NCI-H2029 treated with DMSO at 0.1 percent for 48 hours (cell line): ENCODE measurements around the gene LIPM.
"Not testable (repeated sequence)": the region's sequence is repeated elsewhere in the genome, so short reads cannot be mapped to it uniquely, and the experiment has no call there.

Source experiments
- DNase-seq: peaks from one replicate; lab custom pipeline; 2025; lab: John Stamatoyannopoulos, UW

LIPM gene

DNA sequence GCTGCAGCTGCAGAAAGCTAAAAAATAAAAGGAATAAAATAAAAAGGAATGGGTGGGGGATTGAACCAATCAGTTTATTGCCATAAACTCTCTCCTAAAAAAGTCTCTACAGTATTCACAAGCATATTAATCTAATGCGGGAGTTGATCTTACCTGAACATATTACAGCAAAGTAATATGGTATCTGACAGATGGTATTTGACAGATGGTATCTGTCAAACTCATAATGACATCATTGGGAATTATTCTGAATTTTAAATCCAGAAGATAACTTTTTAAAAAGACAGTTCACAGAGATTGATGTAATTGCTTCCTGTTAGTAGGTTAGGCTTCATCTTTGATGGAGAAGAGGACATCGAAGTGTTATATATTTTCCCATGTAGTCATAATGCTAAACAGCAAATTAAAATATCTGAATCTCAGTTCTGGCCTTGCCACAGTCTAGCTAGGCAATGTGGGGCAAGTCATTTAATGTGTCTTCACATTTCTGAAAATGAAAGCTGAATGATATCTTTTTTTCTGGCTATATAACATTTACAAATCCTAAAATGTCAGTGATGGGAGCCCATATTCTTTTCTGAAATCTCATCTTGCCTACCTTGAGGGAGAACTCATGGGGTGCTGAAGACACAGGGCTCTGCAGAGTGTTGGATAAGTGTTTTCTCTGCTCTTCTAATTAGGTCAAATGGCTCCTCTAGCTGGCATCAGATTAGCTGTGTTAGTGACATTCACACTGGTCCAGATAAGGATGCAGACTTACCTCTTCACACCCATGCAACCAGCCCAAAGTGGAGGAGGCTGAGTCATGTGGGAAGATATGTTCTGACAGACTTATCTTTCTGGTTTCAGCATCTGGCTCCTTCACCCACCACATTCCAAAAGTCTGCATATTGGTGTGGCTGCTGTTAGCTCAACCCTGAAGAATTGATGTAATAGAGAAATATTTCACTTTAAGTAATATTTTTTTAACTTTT is 2.1 kb upstream of the LIPM start:
- no peak for DNase-seq

DNA sequence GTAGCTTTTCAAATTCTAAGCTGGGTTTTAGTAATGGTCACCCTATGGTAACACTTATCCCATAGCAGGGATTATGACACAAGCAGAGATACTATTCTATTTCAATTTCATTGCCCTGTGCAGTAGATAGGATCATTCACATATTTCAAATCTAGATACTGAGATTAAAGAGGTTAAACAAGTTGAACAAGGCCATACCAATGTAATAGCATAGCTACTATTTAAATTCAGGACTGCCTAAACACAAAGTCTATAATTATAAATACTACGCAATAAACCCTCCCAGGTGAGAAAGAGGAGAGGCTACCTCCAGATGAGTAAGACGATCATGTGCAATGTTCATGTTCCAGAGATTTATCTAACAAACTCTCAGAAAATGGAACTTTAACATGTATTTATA is 1.1 kb downstream of the LIPM start:
- no peak for DNase-seq

DNA sequence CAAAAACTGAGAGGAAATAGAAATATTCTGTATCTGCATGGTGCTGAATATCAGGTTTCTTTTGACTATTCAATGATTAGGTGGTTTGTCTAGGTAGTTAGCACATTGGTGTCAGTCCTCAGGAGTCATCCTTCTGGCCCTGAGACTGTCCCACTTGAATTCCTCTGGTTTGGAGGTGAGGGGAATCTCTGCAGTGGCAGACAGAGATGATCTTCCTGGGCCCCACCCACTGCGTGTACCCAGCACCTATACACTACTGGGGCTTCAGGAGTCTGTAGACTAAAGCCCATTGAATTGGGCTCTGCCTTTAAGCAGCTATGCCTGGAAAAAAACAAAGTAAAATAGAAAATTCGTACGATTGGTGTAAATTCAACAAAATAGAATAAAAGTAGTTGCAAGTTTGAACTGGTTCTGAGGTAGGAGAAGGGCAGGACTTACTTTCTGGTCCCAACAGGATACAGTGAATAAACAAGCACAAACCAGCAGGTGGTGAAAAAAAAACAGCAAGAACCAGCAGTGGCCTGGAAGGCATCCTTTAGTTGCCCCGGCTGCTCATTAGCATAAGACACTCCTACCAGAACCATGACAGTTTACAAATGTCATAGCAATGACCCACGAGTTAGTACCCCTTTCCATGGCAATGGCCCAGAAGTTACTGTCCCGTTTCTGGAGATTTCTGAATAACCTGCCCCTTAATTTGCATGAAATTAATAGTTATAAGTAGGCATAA is 1.7 kb downstream of the LIPM start:
- no peak for DNase-seq

DNA sequence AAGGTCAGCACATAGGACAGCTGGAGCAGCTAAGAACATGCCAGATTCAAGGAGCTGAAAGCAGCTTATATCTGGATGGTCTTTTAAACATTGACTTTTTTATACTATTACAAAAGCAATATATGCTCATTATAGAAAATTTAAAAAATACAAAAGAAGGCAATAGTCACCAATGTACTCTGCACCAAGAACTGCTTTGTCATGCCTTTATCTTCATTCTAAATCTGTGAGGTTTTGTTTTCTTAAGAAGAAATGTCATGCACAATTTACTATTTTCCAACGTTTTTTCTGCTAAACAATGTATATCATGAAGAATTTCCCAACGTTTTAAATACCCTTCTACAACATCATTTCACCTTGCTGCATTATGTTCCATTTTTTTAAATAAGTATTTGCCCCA is 2.8 kb downstream of the LIPM start:
- DNase-seq = no peak

DNA sequence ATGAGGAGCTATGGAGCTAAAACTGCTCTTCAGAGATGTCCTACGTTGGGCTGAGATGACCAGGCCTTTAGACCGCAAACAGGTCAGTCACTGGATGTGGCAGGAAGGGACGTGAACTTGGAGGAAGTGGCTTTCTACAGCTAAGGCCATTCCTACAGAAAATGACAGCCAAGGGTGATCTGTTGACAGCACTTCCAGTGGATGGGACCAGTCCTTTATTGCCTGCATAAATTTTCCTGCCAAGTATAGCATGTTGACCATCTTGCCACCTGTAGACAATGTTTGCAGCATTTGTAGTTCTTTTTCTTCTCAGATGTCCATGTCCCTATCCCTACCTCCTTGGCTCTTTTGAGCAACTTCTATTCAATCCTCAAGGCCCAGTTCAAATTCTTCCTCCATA is 3.4 kb downstream of the LIPM start:
- DNase-seq = no peak

DNA sequence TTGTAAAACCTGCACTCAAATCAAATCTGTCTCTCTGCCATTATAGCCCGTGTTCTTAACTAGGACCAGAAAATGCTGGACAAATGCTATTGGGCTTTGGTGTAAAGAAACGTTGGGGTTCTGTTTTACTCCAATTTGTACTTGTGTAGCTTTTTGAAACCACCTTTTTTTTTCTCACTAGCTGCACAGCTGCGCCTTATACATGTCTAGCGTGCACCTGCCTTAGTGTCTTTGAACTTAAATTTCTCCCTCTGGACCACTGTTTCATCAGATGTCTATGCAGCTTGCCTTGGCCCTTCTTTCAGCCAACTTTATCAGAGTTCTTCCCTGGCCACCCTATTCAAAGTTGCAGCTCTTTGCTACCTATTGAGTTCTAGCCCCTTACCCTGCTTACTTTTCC is 7.1 kb downstream of the LIPM start:
- DNase-seq = no peak

DNA sequence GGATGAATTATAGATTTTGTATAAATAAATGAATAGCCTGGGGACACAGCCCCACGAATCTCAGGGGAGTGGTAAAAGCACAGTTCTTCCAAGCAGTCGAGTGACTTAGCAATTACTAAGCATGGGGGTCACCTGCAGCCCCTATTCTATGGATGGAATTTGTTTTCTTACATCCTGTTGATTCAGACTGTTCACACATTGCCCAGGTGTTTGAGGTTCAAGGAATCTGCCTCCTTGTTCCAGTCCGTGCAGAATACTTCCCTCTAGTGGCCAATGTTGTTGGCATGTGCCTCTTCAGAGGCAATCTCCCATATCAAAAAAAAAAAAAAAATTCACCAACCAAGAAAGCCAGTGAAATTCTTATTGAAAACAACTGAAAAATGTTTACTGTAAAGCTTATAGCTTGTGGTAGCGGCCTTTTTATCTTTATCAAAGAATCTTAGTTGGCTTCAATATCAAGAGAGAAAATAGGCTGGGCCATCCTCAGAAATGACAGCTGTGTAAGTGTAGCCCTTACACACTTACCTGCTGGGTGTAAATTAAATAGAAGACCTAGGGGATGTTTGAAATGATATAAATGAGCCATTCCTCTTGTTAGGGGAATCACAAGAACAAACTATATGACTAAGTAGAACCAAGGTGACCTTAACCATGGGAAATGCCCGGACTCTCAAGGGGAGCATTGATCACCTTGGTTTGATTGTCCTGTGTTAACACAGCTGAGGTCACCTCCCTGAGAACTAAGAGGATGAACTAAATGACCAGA is 7.8 kb downstream of the LIPM start:
- DNase-seq = peak; percentile 48

DNA sequence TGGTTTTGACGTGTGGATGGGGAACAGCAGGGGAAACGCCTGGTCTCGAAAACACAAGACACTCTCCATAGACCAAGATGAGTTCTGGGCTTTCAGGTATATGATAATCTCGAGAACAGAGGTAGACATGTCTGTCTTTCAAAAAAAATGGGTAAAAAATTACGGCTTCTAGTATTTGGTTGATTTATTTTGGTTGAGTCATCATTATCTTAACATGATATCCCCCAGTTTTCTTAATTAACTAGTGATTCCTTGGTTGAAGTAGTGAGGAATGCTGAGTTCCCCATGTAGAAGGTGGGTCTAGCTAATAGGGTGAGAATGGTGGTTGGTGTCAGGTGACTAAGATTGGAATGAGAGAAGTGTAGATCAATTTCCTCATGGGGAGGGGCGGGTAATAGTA is 10.7 kb downstream of the LIPM start:
- DNase-seq = no peak

DNA sequence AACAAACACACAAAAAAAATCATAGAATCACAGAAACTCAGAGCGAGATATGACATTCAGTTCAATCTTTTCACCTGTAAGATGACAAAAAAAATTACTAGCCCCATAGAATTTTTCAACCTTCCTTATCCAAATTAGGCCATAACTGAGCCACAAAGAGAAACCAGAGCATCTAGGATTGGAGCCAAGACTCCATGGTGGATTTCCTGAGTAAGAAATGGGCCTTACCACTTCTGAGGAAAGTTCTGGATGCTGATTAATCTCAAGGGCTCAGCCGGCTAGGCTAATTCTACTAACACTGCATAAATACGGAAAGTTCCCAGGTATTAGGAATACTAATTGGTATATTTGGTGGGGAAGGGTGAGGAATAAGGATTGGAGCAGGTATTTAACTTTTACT is 16.8 kb downstream of the LIPM start:
- no peak for DNase-seq

DNA sequence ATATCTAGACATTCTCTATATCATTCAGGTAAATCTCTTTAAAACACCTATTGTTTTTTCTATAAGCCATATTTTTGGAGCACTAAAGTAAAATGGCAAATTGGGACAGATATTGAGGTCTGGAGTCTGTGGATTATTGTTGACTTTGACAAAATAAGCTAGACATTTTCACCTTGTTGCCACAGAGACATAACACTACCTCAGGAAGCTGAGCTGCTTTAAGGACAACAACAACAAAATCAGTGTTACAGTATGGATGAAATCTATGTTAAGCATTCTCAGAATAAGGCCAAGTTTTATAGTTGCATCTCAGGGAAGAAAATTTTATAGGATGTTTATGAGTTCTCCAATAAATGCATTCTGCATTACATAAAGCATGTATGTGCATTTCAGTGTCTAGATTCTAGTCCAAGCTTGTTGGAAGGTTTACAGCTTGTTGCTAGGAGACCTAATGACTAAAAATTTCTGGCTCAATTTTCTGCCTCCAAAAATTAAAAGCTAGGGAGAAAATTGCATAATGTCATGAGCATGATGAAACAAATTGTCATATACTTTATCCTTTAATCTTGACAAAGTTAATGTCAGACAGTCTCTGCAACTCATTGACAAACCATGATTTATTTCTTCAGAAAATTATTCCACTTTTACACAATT is 18.3 kb downstream of the LIPM start:
- DNase-seq = no peak

DNA sequence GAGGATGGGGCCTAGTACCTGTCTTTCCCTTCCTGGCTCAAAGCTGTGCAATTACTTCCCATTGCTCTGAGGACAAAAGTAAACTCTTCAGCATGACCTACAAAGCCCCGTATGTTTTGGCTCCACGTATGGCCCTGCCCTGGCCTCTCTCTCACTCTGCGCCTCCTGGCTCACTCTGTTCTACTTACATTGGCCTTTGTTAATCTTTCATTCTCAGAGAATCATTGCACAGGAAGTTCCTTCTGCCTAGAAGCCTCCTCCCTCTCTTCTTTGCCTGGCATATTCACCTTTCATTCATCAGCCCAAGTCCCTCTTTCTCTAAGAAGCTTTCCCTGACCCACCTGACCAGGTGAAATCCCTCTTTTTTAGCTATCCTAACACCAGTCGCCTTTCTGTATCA is 23.9 kb downstream of the LIPM start:
- DNase-seq = no peak

DNA sequence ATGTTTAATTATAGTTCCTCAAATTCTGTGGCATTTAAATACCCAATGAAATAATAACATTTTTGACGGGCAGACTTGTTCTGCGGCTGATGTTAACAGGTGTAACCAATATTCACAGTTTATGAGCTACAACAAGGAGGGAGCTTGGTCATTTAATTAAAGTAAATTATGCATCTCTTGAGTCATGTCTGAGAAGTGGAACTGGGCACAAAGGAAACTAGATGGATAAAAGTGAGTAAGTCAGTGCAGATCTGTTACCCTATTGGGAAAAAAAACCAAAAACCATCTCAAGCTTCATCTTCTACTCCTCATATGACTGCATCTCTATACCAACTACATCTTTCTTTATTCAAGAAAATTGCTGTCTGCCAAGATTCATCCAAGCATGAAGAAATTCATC is 25.1 kb downstream of the LIPM start:
- DNase-seq = no peak

DNA sequence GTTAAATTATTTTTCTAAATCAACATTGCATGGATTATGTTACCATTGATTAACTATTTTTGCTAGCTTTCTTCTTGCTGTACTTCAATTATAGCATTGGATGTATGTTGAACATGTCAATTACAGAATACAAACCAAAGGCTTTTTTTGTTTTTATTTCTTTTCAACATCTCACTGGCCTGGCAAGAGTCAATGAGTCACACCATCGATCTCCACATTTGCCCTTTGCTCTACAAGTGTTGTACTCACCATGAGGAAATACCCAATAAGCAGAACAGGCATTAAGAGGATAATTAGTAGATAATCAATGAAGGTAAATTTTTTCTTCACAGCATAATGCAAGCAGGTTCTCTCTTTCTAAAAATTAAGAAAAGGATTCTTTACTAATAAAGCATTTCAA is 25.8 kb downstream of the LIPM start:
- DNase-seq = no peak

DNA sequence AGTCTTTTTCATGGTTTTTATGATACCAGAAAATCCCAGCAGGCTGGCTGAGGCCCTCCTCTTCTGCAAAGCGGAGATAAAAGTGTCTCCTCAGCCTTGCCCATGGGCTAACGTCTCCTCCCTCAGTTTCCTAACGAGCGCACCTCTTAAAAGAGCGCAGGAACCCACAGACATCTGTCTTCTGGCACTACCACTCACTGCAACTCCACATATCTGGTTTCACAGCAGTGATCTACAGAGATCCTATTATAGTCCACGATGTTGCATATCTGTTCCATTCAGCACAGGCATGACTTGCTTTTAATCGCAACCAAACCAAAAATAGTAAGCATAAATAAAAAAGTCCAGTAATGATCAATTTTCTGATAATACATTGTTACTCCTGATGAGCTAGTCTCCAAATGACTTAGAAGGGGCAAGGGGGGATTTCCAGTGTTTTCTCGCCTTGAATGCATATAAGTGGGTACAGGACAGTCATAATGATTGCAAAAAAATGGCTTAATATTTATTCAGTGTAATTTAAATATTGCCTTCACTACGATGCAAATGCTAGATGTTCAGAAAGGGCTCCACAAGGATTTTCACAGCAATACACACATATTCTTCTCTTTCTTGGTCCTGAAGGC is 28.2 kb downstream of the LIPM start:
- DNase-seq = no peak

DNA sequence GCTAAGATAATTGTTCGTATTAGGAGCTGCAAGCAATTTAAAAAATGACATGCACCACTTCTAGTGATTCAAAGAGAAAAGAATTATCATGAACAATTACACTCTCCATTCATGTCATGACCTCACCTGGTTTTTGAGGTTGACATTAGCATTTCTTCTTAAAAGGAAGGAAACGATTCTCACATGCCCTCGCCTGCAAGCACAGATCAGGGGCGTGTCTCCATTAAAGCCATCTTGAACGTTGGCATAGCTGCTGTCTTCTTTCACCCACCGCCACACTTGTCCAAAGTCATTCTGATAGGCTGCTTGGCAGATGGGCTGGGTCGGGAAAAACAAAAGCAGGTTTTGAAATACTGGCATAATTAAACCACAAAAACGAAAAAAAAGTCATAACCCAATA is 29.2 kb downstream of the LIPM start:
- DNase-seq = no peak

DNA sequence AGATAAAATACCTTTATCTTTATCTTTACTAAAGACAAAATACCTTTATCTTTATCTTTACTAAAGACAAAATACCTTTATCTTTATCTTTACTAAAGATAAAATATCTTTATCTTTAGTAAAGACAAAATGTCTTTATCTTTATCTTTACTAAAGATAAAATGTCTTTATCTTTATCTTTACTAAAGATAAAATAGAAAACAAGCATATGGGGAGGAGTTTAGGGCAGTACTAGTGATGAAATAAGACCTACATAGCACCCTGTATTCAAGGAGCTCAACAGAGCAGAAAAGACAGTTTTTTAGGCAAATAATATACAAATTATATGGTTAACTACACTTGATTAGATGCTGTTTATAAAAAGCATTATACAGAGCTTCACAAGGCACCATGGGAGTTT is 29.8 kb downstream of the LIPM start:
- no peak for DNase-seq

DNA sequence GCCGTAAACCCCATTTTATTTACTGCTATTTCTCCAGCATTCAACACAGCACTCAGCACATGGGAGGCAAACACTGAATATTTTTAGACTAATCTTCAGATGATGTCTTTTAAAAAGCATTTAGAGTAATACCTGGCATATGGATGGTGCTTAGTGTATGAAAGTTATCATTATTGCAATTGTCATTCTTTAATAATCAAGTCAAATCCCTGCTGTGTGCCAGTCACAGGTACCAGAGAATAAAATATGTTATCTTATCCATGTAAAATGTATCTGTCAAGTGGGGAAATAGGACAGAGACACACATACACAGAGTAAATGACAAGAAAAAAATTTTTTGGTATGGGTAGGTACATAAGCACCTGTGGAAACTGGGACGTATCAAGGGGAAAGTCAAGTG is 30.6 kb downstream of the LIPM start:
- no peak for DNase-seq

DNA sequence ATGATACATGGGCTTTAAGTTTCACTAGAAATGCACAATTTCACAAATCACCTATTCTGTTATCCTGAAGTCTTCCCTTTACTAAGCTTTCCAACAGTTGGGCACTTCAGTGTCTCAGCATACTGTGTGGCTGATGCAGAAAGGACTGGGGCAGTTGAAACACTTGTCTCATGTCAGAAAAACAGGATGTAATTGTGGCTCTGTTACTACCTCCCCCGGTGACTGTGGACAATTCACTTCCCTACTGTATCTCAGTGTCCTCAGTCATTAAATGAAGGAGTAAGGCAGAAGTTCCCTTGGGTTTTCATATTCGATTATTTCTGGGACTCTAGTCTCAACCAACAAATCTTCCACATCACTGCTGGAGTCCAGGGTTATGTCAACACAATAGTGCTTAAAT is 31.2 kb downstream of the LIPM start:
- DNase-seq = no peak

DNA sequence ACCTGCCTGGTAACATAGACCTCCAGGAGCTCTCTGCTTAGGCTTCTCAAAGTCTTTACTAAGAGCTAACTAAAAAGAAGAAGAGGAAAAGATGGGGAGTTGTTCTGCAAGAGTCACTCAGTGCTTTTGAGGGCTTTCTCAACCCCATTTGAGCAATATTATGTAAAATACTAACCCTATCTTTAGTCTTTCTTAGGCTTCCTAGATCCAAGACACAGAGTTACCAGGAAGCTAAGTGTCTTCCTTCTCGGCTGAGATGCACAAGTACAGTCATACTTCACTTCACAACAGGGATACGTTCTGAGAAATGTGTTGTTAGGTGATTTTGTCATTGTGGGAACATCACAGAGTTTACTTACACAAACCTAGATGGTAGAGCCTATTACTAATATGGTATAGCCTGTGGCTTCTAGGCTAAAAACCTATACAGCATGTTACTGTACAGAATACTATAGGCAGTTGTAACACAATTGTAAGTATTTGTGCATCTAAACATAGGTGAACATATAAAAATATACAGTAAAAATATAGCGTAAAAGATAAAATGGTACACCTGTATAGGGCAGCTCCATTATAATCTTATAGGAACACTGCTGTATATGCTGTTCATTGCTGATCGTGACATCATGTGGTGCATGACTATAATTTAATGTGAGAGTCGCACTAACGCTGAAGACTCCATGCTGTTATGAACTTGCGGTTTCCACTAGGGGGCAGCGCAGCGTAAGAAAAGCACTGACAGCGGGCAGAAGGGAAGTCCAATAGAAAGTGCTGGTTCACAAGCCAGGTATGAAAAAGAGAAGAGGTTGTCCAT is 32.8 kb downstream of the LIPM start:
- peak; percentile 16 for DNase-seq

DNA sequence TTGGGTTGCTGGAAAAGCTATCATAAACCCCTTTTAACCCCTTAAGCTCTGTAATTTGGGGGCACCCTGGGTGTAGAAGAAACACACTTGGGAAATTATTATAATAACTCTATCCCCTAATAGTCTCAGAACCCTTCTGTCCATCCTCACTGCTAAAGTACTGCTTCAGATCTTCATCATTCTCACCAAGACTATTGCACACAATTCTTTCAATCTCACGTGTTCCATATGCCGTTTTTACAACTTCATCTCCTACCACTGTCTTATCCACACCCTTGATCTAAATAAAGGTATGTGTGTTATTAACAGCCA is 33.3 kb downstream of the LIPM start:
- no peak for DNase-seq

DNA sequence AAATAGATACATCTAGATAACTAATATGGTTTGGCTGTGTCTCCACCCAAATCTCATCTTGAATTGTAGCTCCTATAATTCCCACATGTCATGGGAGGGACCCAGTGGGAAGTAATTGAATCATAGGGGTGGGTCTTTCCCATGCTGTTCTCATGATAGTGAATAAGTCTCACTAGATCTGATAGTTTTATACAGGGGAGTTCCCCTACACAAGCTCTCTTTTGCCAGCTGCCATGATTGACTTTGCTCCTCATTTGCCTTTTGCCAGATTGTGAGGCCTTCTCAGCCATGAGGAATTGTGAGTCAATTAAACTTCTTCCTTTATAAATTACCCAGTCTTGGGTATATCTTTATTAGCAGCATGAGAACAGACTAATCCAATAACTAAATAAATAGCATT is 35.1 kb downstream of the LIPM start:
- DNase-seq = not testable (repeated sequence)
